ENCODE results near the gene SMG5. TPM values are rescaled to one million over a fixed set of nuclear protein-coding genes. Genes with fewer than 3 reads are reported as not detected.

SMG5 gene
- polyA plus RNA-seq, 1 donor (not counting 4 experiments of a cell fraction or from before 2014, with no cell fraction given): 22.4 TPM

GRCh38 chr1:156226782-156227181 lies 55.8 kb downstream of the SMG5 start:
- H3K27me3 ChIP-seq (ENCODE audit: control insufficient read depth, extremely low read depth, insufficient read depth, low read length): no peaks in the 10 kb centered on the region
- DNase-seq (ENCODE audit: low read depth, low spot score) (no peak), FAIRE-seq (no peak)
- no peak for TF ChIP-seq EZH2 (IDR thresholded peaks at IDR 0.05; ENCODE audit: low read length)
- no peak overlapping the region for H3K9ac ChIP-seq (ENCODE audit: control insufficient read depth, extremely low read depth, insufficient read depth, low read length)
- H4K20me1 ChIP-seq (ENCODE audit: control insufficient read depth, extremely low read depth, insufficient read depth, low read length): no peaks in the 10 kb centered on the region
- peaks cover 8 to 9% of the 10 kb centered on the region in 2 experiments for H3K36me3 ChIP-seq (ENCODE audit: control insufficient read depth in 2 of 2, extremely low read depth in 1 of 2, insufficient read depth in 2 of 2, low read length in 2 of 2)
- dilution Hi-C loops (cut with MboI; ENCODE audit: extremely low pct_ligation_motif_present, low sequenced_read_pairs): no loop called here
- H3K9me1 ChIP-seq (ENCODE audit: control insufficient read depth, extremely low read depth, insufficient read depth, low read length): no peaks in the 10 kb centered on the region
- no peak overlapping the region for H3K27ac ChIP-seq (ENCODE audit: control insufficient read depth, insufficient read depth, low read length)
- no peak overlapping the region for H2AFZ ChIP-seq (ENCODE audit: control insufficient read depth, low read length)
- no peaks in the 10 kb centered on the region for H3K9me3 ChIP-seq (ENCODE audit: control insufficient read depth, low read depth, low read length)
- H3K4me1 ChIP-seq (ENCODE audit: control insufficient read depth, extremely low read depth, insufficient read depth, low read length): peaks cover 10% of the 10 kb centered on the region
- H3K4me2 ChIP-seq (ENCODE audit: control insufficient read depth, extremely low read depth, insufficient read depth, low read depth, low read length): no peak overlapping the region
- no peaks in the 10 kb centered on the region for H3K79me2 ChIP-seq (ENCODE audit: control insufficient read depth, insufficient read depth, low read length)
- H3K4me3 ChIP-seq (ENCODE audit: control insufficient read depth in 2 of 3, extremely low read depth in 1 of 3, insufficient read depth in 2 of 3, low read depth in 1 of 3, low read length in 3 of 3): no peak overlapping the region

DNA sequence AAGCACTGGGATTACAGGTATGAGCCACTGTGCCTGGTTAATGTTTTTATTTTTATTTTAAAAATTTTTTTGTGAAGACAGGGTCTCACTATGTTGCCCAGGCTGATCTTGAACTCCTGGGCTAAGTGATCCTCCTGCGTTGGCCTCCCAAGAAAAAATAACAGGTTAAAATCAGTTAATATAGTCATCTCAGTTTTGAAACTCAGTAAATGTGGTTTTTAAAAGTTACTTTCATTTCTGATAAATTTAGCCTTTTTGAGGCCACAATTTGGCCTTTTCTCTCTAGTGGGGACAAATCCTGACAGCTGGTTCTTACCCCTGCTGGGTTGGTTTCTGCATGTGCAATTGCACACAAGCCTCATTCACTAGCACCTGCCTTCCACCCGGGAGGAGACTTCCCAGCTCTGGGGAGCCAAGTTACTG lies 56.5 kb downstream of the SMG5 start:
- Histone ChIP-seq H3K9me3 (ENCODE audit: control insufficient read depth, low read depth, low read length) (no peaks in the 10 kb centered on the region), H3K4me3 (ENCODE audit: control insufficient read depth in 2 of 3, extremely low read depth in 1 of 3, insufficient read depth in 2 of 3, low read depth in 1 of 3, low read length in 3 of 3) (no peak overlapping the region), H3K79me2 (ENCODE audit: control insufficient read depth, insufficient read depth, low read length) (no peaks in the 10 kb centered on the region), H3K36me3 (ENCODE audit: control insufficient read depth in 2 of 2, extremely low read depth in 1 of 2, insufficient read depth in 2 of 2, low read length in 2 of 2) (peaks cover 9 to 13% of the 10 kb centered on the region in 2 experiments), H3K4me1 (ENCODE audit: control insufficient read depth, extremely low read depth, insufficient read depth, low read length) (peaks cover 10% of the 10 kb centered on the region), H2AFZ (ENCODE audit: control insufficient read depth, low read length) (no peak overlapping the region), H3K27ac (ENCODE audit: control insufficient read depth, insufficient read depth, low read length) (no peak overlapping the region), H3K27me3 (ENCODE audit: control insufficient read depth, extremely low read depth, insufficient read depth, low read length) (no peaks in the 10 kb centered on the region), H3K4me2 (ENCODE audit: control insufficient read depth, extremely low read depth, insufficient read depth, low read depth, low read length) (no peak overlapping the region), H3K9me1 (ENCODE audit: control insufficient read depth, extremely low read depth, insufficient read depth, low read length) (no peaks in the 10 kb centered on the region), H3K9ac (ENCODE audit: control insufficient read depth, extremely low read depth, insufficient read depth, low read length) (no peak overlapping the region), H4K20me1 (ENCODE audit: control insufficient read depth, extremely low read depth, insufficient read depth, low read length) (no peaks in the 10 kb centered on the region)
- FAIRE-seq: no peak
- TF ChIP-seq EZH2 (IDR thresholded peaks at IDR 0.05; ENCODE audit: low read length): no peak
- TF ChIP-seq CTCF (optimal IDR thresholded peaks at IDR 0.05 in 1 of 3, IDR thresholded peaks at IDR 0.05 in 1 of 3, conservative IDR thresholded peaks at IDR 0.05 in 1 of 3; ENCODE audit: extremely low read depth in 1 of 3, insufficient read depth in 2 of 3, low read length in 3 of 3): no peak
- DNase-seq (ENCODE audit: low read depth, low spot score): no peak
- dilution Hi-C loops (cut with MboI; ENCODE audit: extremely low pct_ligation_motif_present, low sequenced_read_pairs): no loop called here

- Histone ChIP-seq H3K9me3 (ENCODE audit: control insufficient read depth, low read depth, low read length) (no peaks in the 10 kb centered on the region), H3K9ac (ENCODE audit: control insufficient read depth, extremely low read depth, insufficient read depth, low read length) (no peak overlapping the region), H4K20me1 (ENCODE audit: control insufficient read depth, extremely low read depth, insufficient read depth, low read length) (no peaks in the 10 kb centered on the region), H2AFZ (ENCODE audit: control insufficient read depth, low read length) (no peak overlapping the region), H3K9me1 (ENCODE audit: control insufficient read depth, extremely low read depth, insufficient read depth, low read length) (no peaks in the 10 kb centered on the region), H3K27ac (ENCODE audit: control insufficient read depth, insufficient read depth, low read length) (no peak overlapping the region), H3K27me3 (ENCODE audit: control insufficient read depth, extremely low read depth, insufficient read depth, low read length) (no peaks in the 10 kb centered on the region), H3K4me1 (ENCODE audit: control insufficient read depth, extremely low read depth, insufficient read depth, low read length) (peaks cover 10% of the 10 kb centered on the region), H3K4me2 (ENCODE audit: control insufficient read depth, extremely low read depth, insufficient read depth, low read depth, low read length) (no peak overlapping the region), H3K79me2 (ENCODE audit: control insufficient read depth, insufficient read depth, low read length) (no peaks in the 10 kb centered on the region), H3K36me3 (ENCODE audit: control insufficient read depth in 2 of 2, extremely low read depth in 1 of 2, insufficient read depth in 2 of 2, low read length in 2 of 2) (peaks cover 11 to 17% of the 10 kb centered on the region in 2 experiments), H3K4me3 (ENCODE audit: control insufficient read depth in 2 of 3, extremely low read depth in 1 of 3, insufficient read depth in 2 of 3, low read depth in 1 of 3, low read length in 3 of 3) (no peak overlapping the region)
- DNase-seq (ENCODE audit: low read depth, low spot score) (no peak), FAIRE-seq (no peak)
- TF ChIP-seq CTCF (optimal IDR thresholded peaks at IDR 0.05 in 1 of 3, IDR thresholded peaks at IDR 0.05 in 1 of 3, conservative IDR thresholded peaks at IDR 0.05 in 1 of 3; ENCODE audit: extremely low read depth in 1 of 3, insufficient read depth in 2 of 3, low read length in 3 of 3) (no peak), EZH2 (IDR thresholded peaks at IDR 0.05; ENCODE audit: low read length) (no peak)
- dilution Hi-C loops (cut with MboI; ENCODE audit: extremely low pct_ligation_motif_present, low sequenced_read_pairs): no loop called here
These were observed 57.0 kb downstream of the SMG5 start for GRCh38 chr1:156225677-156226014.
